Measurements from ENCODE around the gene ATP11C. TPM values are rescaled to one million over a fixed set of nuclear protein-coding genes. Genes with fewer than 3 reads are reported as not detected.

Gene ATP11C
- total RNA-seq, 1 donor = 71.2 TPM

DNA sequence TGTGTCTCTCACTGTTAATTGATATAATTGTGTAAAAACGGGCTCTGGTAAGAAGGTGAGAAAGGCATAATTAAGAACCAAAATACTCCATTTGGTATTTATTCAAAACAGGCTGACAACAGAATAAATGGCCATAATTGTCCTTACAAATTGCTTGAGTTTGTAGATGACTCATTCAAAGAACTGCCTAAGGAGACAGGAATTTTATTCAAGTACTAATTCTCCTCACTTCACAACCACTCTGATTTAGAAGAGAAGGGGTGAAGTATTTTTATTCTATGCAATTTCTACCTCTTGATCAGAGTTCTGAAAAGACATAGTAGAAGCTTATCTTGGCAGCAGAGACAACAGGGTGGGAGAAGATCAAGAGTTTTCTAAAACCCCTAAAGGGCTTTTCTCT, 43.1 kb downstream of the ATP11C start:
- no peak overlapping the region for H3K4me3 ChIP-seq (ENCODE audit: low read depth, low read length)
- TF ChIP-seq, protein P1, sequence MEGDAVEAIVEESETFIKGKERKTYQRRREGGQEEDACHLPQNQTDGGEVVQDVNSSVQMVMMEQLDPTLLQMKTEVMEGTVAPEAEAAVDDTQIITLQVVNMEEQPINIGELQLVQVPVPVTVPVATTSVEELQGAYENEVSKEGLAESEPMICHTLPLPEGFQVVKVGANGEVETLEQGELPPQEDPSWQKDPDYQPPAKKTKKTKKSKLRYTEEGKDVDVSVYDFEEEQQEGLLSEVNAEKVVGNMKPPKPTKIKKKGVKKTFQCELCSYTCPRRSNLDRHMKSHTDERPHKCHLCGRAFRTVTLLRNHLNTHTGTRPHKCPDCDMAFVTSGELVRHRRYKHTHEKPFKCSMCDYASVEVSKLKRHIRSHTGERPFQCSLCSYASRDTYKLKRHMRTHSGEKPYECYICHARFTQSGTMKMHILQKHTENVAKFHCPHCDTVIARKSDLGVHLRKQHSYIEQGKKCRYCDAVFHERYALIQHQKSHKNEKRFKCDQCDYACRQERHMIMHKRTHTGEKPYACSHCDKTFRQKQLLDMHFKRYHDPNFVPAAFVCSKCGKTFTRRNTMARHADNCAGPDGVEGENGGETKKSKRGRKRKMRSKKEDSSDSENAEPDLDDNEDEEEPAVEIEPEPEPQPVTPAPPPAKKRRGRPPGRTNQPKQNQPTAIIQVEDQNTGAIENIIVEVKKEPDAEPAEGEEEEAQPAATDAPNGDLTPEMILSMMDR (IDR thresholded peaks at IDR 0.05; ENCODE audit: insufficient read depth, low read length) = no peak
- DNase-seq (ENCODE audit: low read depth) = peak; percentile 32

DNA sequence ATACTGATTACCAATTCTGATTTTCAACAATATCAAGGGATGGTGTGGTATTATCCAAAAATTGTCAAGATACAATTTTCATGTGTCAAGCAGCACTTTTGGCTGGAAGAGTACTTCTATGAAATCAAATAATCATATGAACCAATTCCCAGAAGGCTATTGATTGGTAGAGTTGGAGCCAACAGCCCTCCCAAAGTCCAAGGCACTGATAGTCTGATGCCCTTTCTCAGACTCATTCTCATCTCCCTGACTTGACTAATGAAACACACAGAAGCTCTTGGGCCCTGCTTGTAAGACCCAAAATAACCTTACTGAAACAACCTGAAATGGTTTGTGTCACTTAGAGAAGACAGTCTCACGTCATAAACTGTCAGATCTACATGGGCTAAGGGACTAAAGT, 48.9 kb downstream of the ATP11C start:
- TF ChIP-seq, protein P1 (IDR thresholded peaks at IDR 0.05; ENCODE audit: insufficient read depth, low read length) = no peak
- no peak for DNase-seq (ENCODE audit: low read depth)
- no peak overlapping the region for H3K4me3 ChIP-seq (ENCODE audit: low read depth, low read length)

DNA sequence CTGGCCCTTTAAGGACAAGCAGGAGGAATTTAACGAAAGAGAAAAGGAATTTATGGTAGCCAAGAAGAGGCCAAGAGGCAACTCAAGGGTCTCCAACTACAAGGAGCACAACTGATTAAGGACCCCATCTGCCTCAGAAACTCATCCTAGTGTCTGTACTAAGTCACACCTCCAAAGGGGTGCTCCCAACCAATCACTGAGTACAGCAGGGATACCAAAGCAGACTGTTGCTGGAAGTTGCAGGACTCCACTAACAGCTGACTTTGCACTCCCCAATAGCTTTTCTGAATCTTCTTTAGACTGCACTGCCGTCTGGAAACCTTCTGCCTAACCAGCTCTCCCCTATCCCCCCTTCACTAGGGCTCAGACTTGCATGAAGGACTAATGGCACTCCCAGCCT, 50.6 kb downstream of the ATP11C start:
- DNase-seq (ENCODE audit: low read depth) = peak; percentile 53
- no peak overlapping the region for H3K4me3 ChIP-seq (ENCODE audit: low read depth, low read length)
- TF ChIP-seq, protein P1 (IDR thresholded peaks at IDR 0.05; ENCODE audit: insufficient read depth, low read length) = no peak

DNA sequence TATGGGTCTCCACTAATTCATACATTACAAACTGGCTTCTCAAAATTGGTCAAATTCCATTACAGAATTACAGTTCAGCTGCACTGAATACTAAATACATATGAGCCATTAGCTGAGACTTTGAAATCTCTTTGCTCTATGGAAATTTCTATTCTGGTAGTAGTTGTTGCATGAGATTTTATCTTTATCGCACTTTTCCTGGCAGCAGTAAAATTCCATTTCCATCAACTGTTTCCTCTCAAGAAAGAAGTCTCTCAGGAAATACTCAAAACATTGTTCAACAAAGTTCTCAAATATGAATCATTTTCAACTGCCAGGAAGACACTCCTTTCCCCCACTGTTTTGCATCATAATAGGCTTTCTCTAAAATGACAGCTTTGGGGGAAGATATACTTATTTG, 51.3 kb downstream of the ATP11C start:
- TF ChIP-seq, protein P1 (IDR thresholded peaks at IDR 0.05; ENCODE audit: insufficient read depth, low read length) = no peak
- peak; percentile 92 for DNase-seq (ENCODE audit: low read depth)
- no peak overlapping the region for H3K4me3 ChIP-seq (ENCODE audit: low read depth, low read length)

DNA sequence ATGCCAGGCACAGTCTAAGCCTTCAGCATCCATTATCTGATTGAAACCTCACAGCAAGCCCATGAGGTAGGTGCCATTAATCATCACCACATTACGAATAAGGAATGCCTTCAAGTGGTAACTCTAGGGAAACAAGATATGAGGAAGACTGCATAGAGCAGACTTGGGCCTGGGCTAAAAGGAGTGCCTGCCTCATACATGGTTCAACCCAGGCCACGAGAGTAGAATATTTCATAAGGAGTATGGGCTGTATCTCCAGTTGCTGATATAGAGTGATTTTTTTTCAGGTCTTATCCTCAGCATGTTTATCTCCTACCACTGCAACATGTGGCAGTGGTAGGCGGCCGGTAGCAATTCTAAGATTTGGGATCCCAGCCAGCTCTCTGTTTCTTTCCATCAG, 51.7 kb downstream of the ATP11C start:
- TF ChIP-seq, protein P1 (IDR thresholded peaks at IDR 0.05; ENCODE audit: insufficient read depth, low read length) = no peak
- H3K4me3 ChIP-seq (ENCODE audit: low read depth, low read length) = no peak overlapping the region
- DNase-seq (ENCODE audit: low read depth) = peak; percentile 89

DNA sequence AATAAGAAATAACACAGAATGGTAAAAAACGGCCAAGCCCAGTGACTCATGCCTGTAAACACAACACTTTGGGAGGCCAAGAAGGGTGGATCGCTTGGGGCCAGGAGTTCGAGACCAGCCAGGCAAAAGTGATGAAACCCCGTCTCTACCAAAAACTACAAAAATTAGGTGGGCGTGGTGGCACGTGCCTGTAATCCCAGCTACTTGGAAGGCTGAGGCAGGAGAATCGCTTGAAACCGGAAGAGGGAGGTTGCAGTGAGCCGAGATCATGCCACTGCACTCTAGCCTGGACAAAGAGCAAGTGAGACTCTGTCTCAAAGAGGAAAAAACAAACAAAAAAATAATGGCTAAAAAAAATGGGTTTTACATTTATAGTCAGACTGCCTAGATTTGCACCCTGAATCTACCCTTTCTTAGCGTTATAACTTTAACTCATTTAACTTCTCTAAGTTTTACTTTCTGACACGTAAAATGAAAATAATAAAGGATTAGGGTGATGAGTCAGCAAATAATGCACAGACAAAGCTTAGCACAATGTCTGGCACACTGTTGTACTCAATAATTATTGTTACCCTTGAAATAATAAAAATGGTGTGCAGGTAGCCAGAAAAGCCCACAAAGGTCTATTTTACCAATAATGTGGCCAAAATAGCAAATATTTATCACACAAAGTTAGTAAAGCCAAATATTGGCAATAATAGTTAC, 55.0 kb downstream of the ATP11C start:
- DNase-seq (ENCODE audit: low read depth) = peak; percentile 52

More for the DNA sequence above, 55.0 kb downstream of the ATP11C start:
- no peak overlapping the region for H3K4me3 ChIP-seq (ENCODE audit: low read depth, low read length)
- TF ChIP-seq, protein P1 (IDR thresholded peaks at IDR 0.05; ENCODE audit: insufficient read depth, low read length) = no peak

Data from fibroblast of the aortic adventitia (primary cell).